Activated T-helper 1 cell treated with anti-CD3 and anti-CD28 coated beads, Interleukin-2, amount 50 U/mL, for 16 hours (primary cell): Measurements from ENCODE around the gene BBS4.
"Not testable (repeated sequence)": the region's sequence is repeated elsewhere in the genome, so short reads cannot be mapped to it uniquely, and the experiment has no call there.

Experiments used
- DNase-seq, 2 donors: peaks; one replicate each; pipeline ENCODE4 v3.0.0-alpha.2; 2020; ENCODE audit warnings: low read depth in 1 of 2, low spot score in 1 of 2

BBS4 gene, protein sequence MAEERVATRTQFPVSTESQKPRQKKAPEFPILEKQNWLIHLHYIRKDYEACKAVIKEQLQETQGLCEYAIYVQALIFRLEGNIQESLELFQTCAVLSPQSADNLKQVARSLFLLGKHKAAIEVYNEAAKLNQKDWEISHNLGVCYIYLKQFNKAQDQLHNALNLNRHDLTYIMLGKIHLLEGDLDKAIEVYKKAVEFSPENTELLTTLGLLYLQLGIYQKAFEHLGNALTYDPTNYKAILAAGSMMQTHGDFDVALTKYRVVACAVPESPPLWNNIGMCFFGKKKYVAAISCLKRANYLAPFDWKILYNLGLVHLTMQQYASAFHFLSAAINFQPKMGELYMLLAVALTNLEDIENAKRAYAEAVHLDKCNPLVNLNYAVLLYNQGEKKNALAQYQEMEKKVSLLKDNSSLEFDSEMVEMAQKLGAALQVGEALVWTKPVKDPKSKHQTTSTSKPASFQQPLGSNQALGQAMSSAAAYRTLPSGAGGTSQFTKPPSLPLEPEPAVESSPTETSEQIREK

GRCh38 chr15:72685925-72686794, at the start of gene BBS4, which contains the start of gene HIGD2B:
BBS4 (plus strand) TSS chr15:72686207; CDS start chr15:72686228, 21 bp downstream.
HIGD2B (minus strand) TSS chr15:72686182; CDS start chr15:72676374, 9,808 bp downstream.
- peak; percentile 68 to 73 for DNase-seq

DNA sequence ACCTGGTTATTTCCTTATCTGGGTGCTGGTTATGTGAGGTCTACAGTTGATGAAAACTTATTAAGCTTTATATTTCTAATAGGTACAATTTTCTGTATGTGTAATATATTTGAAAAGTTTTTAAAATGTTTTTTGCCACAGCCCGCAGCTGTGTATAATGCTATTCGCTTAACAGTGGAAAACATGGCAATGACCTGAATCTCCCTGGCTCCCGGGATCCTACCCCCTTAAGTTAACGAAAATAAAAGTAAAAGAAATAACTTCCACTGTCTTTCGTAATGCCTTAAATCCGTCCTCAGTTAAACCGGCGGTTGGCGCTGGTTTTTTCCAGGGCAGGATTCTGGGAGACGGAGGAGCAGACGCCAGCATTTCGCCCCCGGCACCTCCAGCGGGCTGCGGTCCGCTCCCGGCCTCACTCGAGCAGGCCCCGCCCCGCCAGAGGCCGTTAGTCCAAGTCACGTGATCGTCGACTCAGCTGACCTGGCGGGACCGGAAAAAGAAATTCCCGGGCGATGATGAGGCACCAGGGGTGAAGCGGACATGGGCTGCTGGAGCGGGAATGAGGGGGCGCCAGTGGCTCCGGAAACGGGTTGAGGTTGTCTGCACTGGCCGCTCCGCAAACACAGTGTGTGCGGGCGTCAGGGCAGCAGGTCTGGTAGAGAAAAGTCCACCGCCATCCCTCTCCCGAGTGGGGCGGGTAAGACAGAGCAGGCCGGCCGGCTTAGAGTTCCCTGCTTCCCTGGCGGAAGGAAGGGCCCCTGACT, 49.3 kb upstream of the BBS4 start:
- peak; percentile 20 to 21 for DNase-seq

- DNase-seq, result not testable (repeated sequence)
These were observed 46.1 kb upstream of the BBS4 start for GRCh38 chr15:72639759-72640483.

- DNase-seq, result not testable (repeated sequence)
These were observed 43.7 kb upstream of the BBS4 start for GRCh38 chr15:72642271-72642670.

GRCh38 chr15:72648631-72649253, 37.3 kb upstream of the BBS4 start:
- not testable (repeated sequence) for DNase-seq

DNA sequence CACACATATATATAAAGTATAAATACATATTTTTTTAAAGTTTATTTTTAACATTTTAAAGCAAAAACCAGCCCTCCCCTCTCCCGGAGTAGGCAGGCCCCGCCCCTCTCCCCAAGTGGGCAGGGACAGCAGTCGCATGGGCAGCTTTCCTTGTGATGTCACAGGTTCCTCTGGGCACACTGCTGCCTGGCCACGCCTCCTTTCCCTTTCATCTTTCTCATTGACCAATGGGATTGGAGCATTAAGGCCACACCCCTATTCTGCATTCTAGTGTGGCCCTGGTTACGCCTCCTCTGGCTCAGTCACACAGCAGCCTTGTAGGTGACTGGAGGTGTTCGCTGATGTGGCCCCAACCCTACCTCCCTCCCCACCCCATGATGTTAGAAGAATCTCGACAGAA, 31.6 kb upstream of the BBS4 start, which contains the start of gene GOLGA6B:
TSS of gene GOLGA6B (plus strand) at position 301 of the 400 bp plus-strand sequence. CDS start at position 342, 41 bp downstream.
- not testable (repeated sequence) for DNase-seq

- not testable (repeated sequence) for DNase-seq
These were observed 30.0 kb upstream of the BBS4 start for GRCh38 chr15:72656014-72656413.

DNA sequence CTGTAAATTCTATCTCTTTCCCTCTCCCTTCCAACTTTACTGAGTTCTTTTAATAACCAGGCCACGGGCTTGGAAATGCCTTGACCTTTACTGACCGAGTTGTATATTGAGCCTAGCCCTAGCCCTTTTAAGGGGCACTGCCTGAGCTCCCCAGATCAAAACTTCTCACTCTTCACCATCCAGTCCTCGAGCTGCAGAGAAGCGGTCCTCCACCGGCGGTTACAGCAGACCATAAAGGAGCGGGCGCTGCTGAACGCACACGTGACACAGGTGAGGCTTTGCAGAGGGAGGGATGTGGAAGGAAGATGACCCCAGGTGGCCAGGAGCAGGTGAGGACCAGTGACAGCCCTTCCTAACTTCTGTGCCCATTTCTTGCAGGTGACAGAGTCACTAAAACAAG, 24.9 kb upstream of the BBS4 start:
- DNase-seq, result not testable (repeated sequence)

DNA sequence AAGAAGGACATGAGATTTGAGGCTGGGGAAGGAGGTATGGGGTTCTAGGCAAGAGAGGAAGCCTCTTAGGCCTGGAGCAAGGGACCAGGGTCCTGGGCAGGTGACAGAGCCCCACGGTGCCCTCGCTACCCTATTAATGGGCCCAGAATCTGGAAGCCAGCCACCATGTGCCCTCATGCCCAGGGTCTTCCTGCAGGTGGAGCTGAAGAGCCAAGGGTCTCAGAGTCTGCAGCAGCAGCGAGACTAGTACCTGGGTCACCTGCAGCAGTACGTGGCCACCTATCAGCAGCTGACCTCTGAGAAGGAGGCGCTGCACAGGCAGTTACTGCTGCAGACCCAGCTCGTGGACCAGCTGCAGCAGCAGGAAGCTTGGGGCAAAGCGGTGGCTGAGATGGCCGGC, 22.1 kb upstream of the BBS4 start:
- not testable (repeated sequence) for DNase-seq

DNA sequence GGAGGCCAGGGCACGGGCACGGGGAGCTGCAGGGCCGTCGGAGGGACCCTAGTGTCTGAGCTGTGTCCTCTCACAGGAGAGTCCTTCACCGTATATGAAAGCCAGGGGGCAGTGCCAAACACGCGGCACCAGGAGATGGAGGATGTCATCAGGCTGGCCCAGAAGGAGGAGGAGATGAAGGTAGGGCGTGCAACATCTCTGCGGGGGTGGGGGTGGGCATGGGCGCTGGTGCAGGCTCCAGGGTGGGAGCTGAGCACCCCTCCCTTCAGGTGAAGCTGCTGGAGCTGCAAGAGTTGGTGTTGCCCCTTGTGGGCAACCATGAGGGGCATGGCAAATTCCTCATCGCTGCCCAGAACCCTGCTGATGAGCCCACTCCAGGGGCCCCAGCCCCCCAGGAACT, 20.3 kb upstream of the BBS4 start:
- DNase-seq, result not testable (repeated sequence)

- DNase-seq, result not testable (repeated sequence)
These were observed 16.2 kb upstream of the BBS4 start for GRCh38 chr15:72669803-72670202.

- peak; percentile 32 to 40 for DNase-seq
These were observed 15.2 kb upstream of the BBS4 start for GRCh38 chr15:72670656-72671352.

- no peak for DNase-seq
These were observed 14.5 kb upstream of the BBS4 start for GRCh38 chr15:72671525-72671924.

DNA sequence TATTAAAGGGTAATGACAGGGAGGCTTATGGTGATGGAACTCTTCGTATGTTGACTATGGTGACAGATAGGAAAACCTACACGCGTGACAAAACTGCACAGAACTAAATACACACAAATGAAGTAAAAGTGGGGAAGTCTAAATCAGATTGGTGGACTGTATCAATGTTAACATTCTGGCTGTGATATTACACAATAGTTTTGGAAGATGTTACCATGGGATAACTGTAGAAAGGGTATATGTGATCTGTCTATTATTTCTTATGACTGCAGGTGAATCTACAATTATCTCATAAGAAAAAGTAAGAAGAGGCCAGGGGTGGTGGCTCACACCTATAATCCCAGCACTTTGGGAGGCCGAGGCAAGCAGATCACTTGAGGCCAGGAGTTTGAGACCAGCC, 9.2 kb upstream of the BBS4 start:
- no peak for DNase-seq

DNA sequence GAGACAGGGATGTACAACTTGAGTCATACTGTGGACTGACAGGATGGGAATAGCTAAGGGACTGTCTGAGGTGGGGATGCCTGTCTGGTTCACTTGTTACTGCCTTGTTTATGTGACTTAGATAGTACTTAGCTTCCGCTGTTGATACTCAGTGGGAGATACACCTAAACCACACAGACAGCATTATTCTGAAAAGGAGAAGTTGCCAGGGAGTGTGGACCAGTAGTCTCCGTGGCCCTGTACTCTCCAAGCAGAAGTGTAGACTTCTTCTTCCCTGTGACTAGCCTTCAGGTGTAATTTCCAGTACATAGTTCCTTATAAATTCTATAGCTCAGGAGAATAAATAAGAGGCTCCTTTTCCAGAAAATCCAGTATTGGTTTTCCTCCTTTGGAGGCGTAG, 5.1 kb upstream of the BBS4 start:
- DNase-seq, result no peak

GRCh38 chr15:72682772-72683171, 3.2 kb upstream of the BBS4 start:
- no peak for DNase-seq

GRCh38 chr15:72685301-72685924, 594 bp upstream of the BBS4 start:
- DNase-seq, result no peak

DNA sequence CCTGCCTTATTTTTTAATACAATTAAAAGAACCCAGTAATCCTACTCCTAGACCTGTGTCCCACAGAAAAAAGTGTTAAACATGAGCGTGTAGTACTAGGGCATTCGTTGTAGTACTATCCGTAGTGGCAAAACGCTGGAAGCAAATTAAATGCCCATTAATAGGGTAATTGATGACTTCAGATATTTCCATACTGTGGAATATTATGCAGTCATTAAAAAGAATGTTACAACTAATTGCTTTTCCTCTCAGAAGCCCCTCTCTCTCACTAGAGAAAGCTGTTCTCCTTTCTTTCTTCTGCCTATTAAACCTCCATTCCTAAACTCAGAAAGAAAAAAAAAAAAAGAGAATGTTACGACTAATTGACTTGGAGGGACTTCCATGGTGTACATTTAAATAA, 2.7 kb downstream of the BBS4 start:
- no peak for DNase-seq

- no peak for DNase-seq
These were observed 4.9 kb downstream of the BBS4 start for GRCh38 chr15:72690938-72691337.
